ENCODE measurements around the gene FKRP.

The FKRP gene

DNA sequence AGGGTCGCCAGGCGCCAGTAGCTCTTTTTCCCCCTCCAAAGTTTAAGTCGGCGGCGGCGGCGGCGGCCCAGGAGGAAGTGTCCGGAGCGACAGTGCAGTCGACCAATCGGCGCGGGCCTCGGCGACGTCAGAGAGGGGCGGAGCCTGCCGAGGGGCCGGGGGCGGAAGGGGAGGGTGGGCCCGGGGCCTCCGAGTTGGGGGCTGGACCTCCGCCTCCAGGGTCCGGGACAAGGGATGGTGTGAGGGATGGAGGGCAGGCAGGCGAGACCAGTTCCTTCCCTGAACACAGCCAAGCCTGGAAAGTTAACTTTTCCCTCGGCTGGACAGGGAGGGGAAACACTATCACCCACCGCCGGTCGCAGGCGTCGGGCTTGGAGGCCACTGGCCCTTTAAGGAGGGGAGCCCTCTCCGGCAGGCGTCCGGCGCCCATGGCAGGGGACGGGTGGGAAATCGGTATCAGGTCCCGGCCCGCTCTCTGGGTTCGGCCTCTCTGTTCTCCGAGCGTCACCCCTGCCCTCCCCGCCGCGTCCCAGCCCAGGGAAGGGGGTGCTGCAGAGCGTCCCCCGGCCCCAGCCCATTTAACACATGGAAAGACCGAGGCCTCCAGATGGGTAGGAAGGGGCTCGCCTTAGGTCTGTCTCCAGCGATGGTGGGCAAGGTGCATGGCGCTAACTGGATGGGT, 28.7 kb upstream of the FKRP start, which contains the start of gene PRKD2:
TSS of gene PRKD2 (minus strand) at position 81 of the 682 bp plus-strand sequence. CDS start 744 bp downstream, outside the sequence.
- peak within 1 kb of the TSS; percentile 97 for H3K27ac Mint-ChIP-seq
- H3K4me1 Mint-ChIP-seq, result peaks cover 64% of the 10 kb centered on the region
- peak within 1 kb of the TSS; percentile 96 for H3K4me3 Mint-ChIP-seq
- DNase-seq (ENCODE audit: low spot score in 2 of 2), result peak; percentile 93 to 96
- peaks cover 67% of the 10 kb centered on the region for H3K36me3 Mint-ChIP-seq
- peak; percentile 77 for ATAC-seq
- H3K9me3 Mint-ChIP-seq, result no peaks in the 10 kb centered on the region

DNA sequence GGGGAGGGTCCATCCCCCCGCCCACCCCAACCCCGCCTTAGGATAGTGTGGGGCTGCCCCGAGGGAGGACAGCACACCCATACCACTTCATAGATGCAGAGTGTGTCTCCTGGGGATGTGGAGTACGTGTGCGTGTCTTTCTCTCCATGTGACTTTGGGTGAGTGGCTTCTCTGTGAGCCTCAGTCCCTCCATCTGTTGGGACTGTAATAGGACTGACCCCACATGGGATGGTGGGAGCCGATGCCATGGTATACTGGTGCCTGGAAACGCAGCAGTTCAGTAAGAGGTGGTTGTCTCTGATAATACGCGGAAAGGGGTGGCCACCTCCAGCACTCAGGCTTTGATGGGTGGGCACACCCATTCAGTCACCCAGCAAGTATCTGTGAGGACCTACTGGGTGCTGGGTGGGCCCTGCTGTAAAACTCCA, 28.1 kb upstream of the FKRP start:
- Mint-ChIP-seq H3K9me3 (no peaks in the 10 kb centered on the region), H3K4me1 (peaks cover 66% of the 10 kb centered on the region), H3K36me3 (peaks cover 67% of the 10 kb centered on the region), H3K27ac (peak overlapping the region; percentile 97), H3K4me3 (peak overlapping the region; percentile 96)
- DNase-seq (ENCODE audit: low spot score in 2 of 2), result peak; percentile 15 to 58
- peak; percentile 56 for ATAC-seq

GRCh38 chr19:46718157-46718933, 27.5 kb upstream of the FKRP start:
- Mint-ChIP-seq H3K9me3 (no peaks in the 10 kb centered on the region), H3K4me3 (peak overlapping the region; percentile 96), H3K27ac (peak overlapping the region; percentile 97), H3K4me1 (peaks cover 67% of the 10 kb centered on the region), H3K36me3 (peaks cover 65% of the 10 kb centered on the region)
- peak; percentile 41 for ATAC-seq
- DNase-seq (ENCODE audit: low spot score in 2 of 2), result peak; percentile 39 to 79

- ATAC-seq (no peak), DNase-seq (ENCODE audit: low spot score in 2 of 2) (no peak)
- H3K4me3 Mint-ChIP-seq, result peak overlapping the region; percentile 96
- peak overlapping the region; percentile 97 for H3K27ac Mint-ChIP-seq
- no peaks in the 10 kb centered on the region for H3K9me3 Mint-ChIP-seq
- H3K4me1 Mint-ChIP-seq, result peaks cover 66% of the 10 kb centered on the region
- H3K36me3 Mint-ChIP-seq, result peaks cover 65% of the 10 kb centered on the region
These were observed 26.8 kb upstream of the FKRP start for GRCh38 chr19:46718934-46719622.

DNA sequence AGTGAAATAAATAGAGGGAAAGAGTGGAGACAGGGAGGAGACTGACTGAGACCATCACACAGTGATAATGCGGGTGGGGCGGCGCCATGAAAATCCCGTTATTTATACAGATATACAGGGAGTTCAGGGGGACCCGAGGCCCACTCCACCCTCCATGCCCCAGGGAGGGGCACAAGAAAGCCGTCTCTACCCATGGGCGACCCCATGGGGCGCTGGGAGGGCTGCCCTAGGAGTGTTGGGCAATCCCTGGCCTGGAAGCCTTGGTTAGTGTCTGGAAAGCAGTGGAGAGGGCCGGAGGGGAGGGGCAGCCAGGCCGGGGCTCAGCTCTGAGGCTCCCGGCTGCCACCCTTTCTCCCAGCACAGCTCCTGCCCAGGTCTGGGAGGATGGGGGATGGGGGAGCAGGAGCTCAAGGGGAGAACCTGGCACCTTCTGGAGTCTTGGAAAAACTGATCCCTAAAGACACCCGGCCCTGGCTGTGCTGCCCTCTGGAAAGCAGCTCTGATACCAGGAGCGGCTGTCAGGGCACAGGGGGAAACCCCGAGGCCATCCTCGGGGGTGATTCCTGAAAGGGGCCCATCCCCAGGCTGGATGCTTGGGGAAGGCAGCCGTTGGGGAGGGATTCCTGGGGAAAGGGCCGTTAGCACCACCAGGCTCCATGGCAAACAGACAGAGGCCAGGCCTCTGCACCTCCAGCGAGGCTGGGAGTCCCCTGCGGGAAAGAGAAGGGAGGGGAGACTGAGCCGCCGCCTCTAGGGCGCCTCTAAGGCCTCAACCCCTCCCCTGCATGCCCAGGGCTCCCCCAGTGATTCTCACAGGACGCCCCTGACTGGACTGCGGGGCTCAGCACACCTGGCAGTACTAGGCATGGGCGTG, 26.0 kb upstream of the FKRP start:
- DNase-seq (ENCODE audit: low spot score in 2 of 2) (no peak), ATAC-seq (no peak)
- Mint-ChIP-seq H3K9me3 (no peaks in the 10 kb centered on the region), H3K27ac (no peak overlapping the region), H3K4me1 (peaks cover 61% of the 10 kb centered on the region), H3K4me3 (peak overlapping the region; percentile 96), H3K36me3 (peaks cover 66% of the 10 kb centered on the region)

GRCh38 chr19:46720503-46721239, 25.2 kb upstream of the FKRP start:
- H3K4me1 Mint-ChIP-seq, result peaks cover 55% of the 10 kb centered on the region
- H3K9me3 Mint-ChIP-seq, result no peaks in the 10 kb centered on the region
- peak overlapping the region; percentile 87 for H3K27ac Mint-ChIP-seq
- peaks cover 69% of the 10 kb centered on the region for H3K36me3 Mint-ChIP-seq
- DNase-seq (ENCODE audit: low spot score in 2 of 2) (no peak), ATAC-seq (no peak)
- no peak overlapping the region for H3K4me3 Mint-ChIP-seq

DNA sequence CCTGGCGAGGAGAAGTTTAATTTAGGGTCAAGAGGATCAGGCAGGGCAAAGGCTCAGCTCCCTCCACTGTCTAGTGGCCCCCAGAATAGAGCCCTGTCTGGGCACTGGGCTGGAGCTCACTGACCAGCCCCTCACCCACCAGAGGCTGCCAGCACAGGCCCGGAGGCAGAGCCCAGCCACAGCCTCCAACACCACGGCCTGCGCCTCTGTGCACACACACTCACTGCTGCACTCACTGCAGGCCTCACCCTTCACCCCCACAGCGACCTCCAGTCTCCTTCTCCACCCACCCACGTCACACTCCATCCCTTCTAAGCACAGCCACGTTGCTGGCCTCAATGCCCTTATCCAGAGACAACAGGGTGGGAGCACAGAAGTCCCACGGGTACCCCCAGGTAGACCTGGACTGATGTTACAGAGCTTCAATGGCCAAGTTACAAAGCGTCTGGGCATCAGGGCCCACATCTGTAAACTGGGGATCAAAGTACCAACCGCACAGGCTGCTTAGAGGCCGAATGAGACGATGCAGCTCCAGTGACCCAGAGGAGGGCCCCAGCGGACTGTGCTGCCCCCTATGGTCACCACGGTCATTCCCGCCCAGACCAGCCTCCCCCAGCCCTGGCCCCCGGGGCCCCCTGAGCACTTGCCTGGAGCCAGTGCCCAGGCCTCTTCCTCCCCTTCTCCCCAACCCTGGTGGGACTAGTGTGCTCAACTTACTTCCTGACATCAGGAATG, 24.4 kb upstream of the FKRP start:
- H3K36me3 Mint-ChIP-seq, result peaks cover 74% of the 10 kb centered on the region
- H3K4me3 Mint-ChIP-seq, result no peak overlapping the region
- no peak for DNase-seq (ENCODE audit: low spot score in 2 of 2)
- peaks cover 50% of the 10 kb centered on the region for H3K4me1 Mint-ChIP-seq
- peak overlapping the region; percentile 87 for H3K27ac Mint-ChIP-seq
- no peaks in the 10 kb centered on the region for H3K9me3 Mint-ChIP-seq
- ATAC-seq, result no peak

- Mint-ChIP-seq H3K9me3 (no peaks in the 10 kb centered on the region), H3K4me1 (peaks cover 50% of the 10 kb centered on the region), H3K27ac (peak overlapping the region; percentile 60), H3K4me3 (no peak overlapping the region), H3K36me3 (peaks cover 80% of the 10 kb centered on the region)
- ATAC-seq (no peak), DNase-seq (ENCODE audit: low spot score in 2 of 2) (no peak)
These were observed 23.9 kb upstream of the FKRP start for GRCh38 chr19:46722004-46722380.

DNA sequence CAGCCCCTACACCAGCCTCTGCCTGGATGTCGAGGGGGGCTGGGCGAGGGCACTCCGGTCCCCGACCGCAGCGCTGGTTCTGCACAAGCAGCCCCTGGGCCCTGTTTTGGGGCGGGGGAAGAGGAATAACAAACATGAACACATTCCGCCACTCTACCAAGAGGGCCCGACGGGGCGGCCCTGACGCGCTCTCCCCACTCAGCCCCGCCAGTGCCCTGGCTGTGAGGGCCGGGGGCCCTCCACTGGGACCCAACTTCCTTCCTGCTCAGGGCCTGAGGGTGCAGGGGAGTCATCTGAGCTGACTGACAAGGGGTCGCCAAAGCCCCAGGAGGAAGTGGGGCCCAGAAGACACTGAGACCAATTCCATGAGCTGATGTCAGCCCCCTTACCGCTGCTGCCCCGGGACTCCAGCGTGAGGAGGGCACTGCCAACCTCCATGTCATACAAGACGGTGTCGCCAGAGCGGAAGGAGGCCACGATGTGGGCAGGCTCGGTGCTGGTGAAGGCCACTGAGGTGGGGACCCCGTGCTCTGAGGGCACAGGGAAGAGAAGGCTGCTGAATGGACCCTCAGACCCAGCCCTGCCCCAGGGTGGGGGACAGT, 23.3 kb upstream of the FKRP start:
- no peak for DNase-seq (ENCODE audit: low spot score in 2 of 2)
- Mint-ChIP-seq H3K36me3 (peaks cover 83% of the 10 kb centered on the region), H3K9me3 (no peaks in the 10 kb centered on the region), H3K27ac (peak overlapping the region; percentile 60), H3K4me1 (peaks cover 49% of the 10 kb centered on the region), H3K4me3 (no peak overlapping the region)
- ATAC-seq, result no peak

- Mint-ChIP-seq H3K4me3 (no peak overlapping the region), H3K9me3 (no peaks in the 10 kb centered on the region), H3K27ac (peak overlapping the region; percentile 43), H3K36me3 (peaks cover 79% of the 10 kb centered on the region), H3K4me1 (peaks cover 44% of the 10 kb centered on the region)
- DNase-seq (ENCODE audit: low spot score in 2 of 2) (no peak), ATAC-seq (no peak)
These were observed 22.8 kb upstream of the FKRP start for GRCh38 chr19:46723023-46723461.

GRCh38 chr19:46723471-46723870, 22.4 kb upstream of the FKRP start:
- H3K4me3 Mint-ChIP-seq, result no peak overlapping the region
- peaks cover 41% of the 10 kb centered on the region for H3K4me1 Mint-ChIP-seq
- H3K36me3 Mint-ChIP-seq, result peaks cover 78% of the 10 kb centered on the region
- DNase-seq (ENCODE audit: low spot score in 2 of 2) (no peak), ATAC-seq (no peak)
- no peaks in the 10 kb centered on the region for H3K9me3 Mint-ChIP-seq
- peak overlapping the region; percentile 43 for H3K27ac Mint-ChIP-seq

- ATAC-seq (no peak), DNase-seq (ENCODE audit: low spot score in 2 of 2) (no peak)
- peaks cover 41% of the 10 kb centered on the region for H3K4me1 Mint-ChIP-seq
- H3K27ac Mint-ChIP-seq, result no peak overlapping the region
- H3K9me3 Mint-ChIP-seq, result no peaks in the 10 kb centered on the region
- H3K36me3 Mint-ChIP-seq, result peaks cover 83% of the 10 kb centered on the region
- H3K4me3 Mint-ChIP-seq, result no peak overlapping the region
These were observed 21.4 kb upstream of the FKRP start for GRCh38 chr19:46724468-46724867.

DNA sequence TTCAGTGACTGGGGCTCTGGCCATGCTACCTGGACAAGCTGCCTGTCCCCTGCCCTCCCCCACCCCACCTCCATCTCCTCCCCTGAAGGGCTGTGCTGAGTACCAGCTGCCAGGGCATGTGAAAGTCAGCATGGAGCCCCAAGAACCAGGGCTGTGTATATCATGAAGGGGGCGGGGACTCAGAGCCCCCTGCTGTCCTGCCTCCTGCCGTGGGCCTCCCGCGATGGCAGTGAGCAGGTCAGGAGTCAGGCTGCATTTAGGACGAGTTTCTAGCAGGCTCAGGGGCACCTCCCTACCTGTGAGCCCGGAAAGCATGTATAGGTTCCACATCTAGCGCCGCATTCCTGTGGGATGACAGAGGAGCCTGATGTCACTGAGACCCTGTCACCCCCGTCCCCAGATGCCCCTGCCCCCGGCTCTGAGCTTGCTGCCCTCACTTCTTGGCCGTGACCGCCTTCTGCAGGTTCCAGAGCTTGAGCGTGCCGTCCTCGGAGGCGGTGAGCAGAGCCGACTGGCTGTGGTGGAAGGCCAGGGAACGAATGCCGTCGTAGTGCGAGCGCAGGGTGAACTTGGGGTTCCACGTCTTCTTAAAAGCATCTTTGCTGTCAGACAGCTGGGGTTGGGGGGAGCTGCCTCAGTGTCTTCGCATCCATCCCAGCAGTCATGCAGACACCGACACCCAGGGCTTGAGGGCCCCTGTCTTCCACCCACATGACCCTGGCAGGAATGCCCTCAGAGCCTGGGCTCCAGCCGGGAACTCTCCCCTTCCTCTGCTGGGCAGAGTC, 20.6 kb upstream of the FKRP start:
- H3K4me1 Mint-ChIP-seq, result peaks cover 40% of the 10 kb centered on the region
- no peak overlapping the region for H3K4me3 Mint-ChIP-seq
- peaks cover 81% of the 10 kb centered on the region for H3K36me3 Mint-ChIP-seq
- ATAC-seq (no peak), DNase-seq (ENCODE audit: low spot score in 2 of 2) (no peak)
- H3K9me3 Mint-ChIP-seq, result no peaks in the 10 kb centered on the region
- H3K27ac Mint-ChIP-seq, result no peak overlapping the region

Data from stimulated activated effector memory CD8-positive, alpha-beta T cell treated with anti-CD3 and anti-CD28 coated beads, Interleukin-12 subunit alpha, Interleukin-12 subunit beta, amount 100 ng/mL, for 72 hours (primary cell).